ENCODE data around the gene PTPRN2. TPM values are rescaled to one million over a fixed set of nuclear protein-coding genes. Genes with fewer than 3 reads are reported as not detected.

PTPRN2 gene
- total and polyA plus RNA-seq, 2 of the 13 experiments (the other 11 are each of a cell fraction or from before 2014, with no cell fraction given), result 2.5 to 24.2 TPM

DNA sequence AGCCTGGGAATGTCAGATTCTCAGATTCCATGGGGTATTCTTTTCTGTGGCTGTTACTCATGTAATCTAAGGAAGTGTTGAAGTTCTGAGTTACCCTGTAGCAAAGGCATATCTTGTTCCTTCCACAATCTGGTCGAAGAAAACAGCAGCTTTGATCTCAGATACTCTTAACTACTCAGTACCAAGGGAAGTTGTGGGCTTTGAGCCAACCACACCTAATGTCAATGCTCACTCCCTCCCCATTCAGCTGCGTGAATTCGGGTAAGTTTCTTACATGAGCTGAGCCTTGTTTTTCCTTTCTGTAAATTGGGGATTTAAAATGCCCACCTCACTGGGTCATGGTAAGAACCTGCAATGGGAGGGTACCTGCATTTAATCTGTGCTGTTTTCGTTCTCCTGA, 52.5 kb downstream of the PTPRN2 start:
- H2AFZ ChIP-seq (ENCODE audit: low read length), result no peak overlapping the region
- ChIA-PET POLR2A (no interaction called here), CTCF (ENCODE audit: low intra/inter-chr PET ratio, low total read pairs) (no interaction called here)
- H3K79me2 ChIP-seq (ENCODE audit: insufficient read depth, low read length), result peaks cover 18% of the 10 kb centered on the region
- no peaks in the 10 kb centered on the region for H3K27me3 ChIP-seq (ENCODE audit: control insufficient read depth in 1 of 2, insufficient read depth in 2 of 2, low read length in 2 of 2)
- DNase-seq (ENCODE audit: low spot score) (no peak), ATAC-seq (no peak), FAIRE-seq (no peak)
- intact Hi-C loops (cut with micrococcal nuclease; ENCODE audit: unreplicated experiment), result no loop called here
- peaks cover 68% of the 10 kb centered on the region for H4K20me1 ChIP-seq (ENCODE audit: insufficient read depth, low read length)
- no peak overlapping the region for H3K9ac ChIP-seq (ENCODE audit: insufficient read depth, low read depth, low read length)
- H3K9me3 ChIP-seq (ENCODE audit: low read length), result no peaks in the 10 kb centered on the region
- no peak overlapping the region for H3K4me3 ChIP-seq (replicated peaks in 1 of 3; ENCODE audit: insufficient read depth in 1 of 3, low read depth in 2 of 3, low read length in 3 of 3)
- H3K4me1 ChIP-seq (ENCODE audit: insufficient read depth, low read length), result peaks cover 38% of the 10 kb centered on the region
- H3K36me3 ChIP-seq (replicated peaks in 1 of 2; ENCODE audit: control insufficient read depth in 1 of 2, insufficient read depth in 2 of 2, low read length in 2 of 2), result peaks cover 8 to 10% of the 10 kb centered on the region in 2 experiments; a peak in 4 of 5 replicates
- 87% methylated on average over 4 of the region's 4 CpGs for WGBS (ENCODE audit: low lambda C conversion rate)
- BruUV-seq (replicated peaks), result no TSS peak
- TF ChIP-seq, protein P1, sequence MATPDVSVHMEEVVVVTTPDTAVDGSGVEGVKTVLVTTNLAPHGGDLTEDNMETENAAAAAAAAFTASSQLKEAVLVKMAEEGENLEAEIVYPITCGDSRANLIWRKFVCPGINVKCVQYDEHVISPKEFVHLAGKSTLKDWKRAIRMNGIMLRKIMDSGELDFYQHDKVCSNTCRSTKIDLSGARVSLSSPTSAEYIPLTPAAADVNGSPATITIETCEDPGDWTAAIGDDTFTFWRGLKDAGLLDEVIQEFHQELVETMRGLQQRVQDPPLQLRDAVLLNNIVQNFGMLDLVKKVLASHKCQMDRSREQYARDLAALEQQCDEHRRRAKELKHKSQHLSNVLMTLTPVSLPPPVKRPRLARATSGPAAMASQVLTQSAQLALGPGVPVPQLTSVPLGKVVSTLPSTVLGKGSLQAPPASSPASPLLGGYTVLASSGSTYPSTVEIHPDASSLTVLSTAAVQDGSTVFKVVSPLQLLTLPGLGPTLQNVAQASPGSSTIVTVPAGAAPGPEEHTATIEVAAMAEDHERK (CRISPR knock-in tag; IDR thresholded peaks at IDR 0.05; ENCODE audit: low read depth), result no peak
- no peak for TF ChIP-seq MZF1 (CRISPR knock-in tag; IDR thresholded peaks at IDR 0.05; ENCODE audit: borderline replicate concordance)
- TF ChIP-seq, protein P2, sequence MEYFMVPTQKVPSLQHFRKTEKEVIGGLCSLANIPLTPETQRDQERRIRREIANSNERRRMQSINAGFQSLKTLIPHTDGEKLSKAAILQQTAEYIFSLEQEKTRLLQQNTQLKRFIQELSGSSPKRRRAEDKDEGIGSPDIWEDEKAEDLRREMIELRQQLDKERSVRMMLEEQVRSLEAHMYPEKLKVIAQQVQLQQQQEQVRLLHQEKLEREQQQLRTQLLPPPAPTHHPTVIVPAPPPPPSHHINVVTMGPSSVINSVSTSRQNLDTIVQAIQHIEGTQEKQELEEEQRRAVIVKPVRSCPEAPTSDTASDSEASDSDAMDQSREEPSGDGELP (IDR thresholded peaks at IDR 0.05; ENCODE audit: borderline replicate concordance, low read depth), result no peak
- TF ChIP-seq, protein P3, sequence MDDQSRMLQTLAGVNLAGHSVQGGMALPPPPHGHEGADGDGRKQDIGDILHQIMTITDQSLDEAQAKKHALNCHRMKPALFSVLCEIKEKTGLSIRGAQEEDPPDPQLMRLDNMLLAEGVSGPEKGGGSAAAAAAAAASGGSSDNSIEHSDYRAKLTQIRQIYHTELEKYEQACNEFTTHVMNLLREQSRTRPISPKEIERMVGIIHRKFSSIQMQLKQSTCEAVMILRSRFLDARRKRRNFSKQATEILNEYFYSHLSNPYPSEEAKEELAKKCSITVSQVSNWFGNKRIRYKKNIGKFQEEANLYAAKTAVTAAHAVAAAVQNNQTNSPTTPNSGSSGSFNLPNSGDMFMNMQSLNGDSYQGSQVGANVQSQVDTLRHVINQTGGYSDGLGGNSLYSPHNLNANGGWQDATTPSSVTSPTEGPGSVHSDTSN (CRISPR knock-in tag; IDR thresholded peaks at IDR 0.05; ENCODE audit: borderline replicate concordance), result no peak
- TF ChIP-seq NFATC3 (CRISPR knock-in tag; IDR thresholded peaks at IDR 0.05), result no peak
- TF ChIP-seq YEATS4 (CRISPR knock-in tag; IDR thresholded peaks at IDR 0.05; ENCODE audit: borderline replicate concordance), result no peak
- no peak for TF ChIP-seq MAFG (CRISPR knock-in tag; IDR thresholded peaks at IDR 0.05)
- TF ChIP-seq SIN3A (IDR thresholded peaks at IDR 0.05; ENCODE audit: borderline replicate concordance, low read depth, low read length), result no peak
- TF ChIP-seq, protein P4, sequence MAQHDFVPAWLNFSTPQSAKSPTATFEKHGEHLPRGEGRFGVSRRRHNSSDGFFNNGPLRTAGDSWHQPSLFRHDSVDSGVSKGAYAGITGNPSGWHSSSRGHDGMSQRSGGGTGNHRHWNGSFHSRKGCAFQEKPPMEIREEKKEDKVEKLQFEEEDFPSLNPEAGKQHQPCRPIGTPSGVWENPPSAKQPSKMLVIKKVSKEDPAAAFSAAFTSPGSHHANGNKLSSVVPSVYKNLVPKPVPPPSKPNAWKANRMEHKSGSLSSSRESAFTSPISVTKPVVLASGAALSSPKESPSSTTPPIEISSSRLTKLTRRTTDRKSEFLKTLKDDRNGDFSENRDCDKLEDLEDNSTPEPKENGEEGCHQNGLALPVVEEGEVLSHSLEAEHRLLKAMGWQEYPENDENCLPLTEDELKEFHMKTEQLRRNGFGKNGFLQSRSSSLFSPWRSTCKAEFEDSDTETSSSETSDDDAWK (CRISPR knock-in tag; IDR thresholded peaks at IDR 0.05), result no peak
- TF ChIP-seq ZFP82 (CRISPR knock-in tag; IDR thresholded peaks at IDR 0.05; ENCODE audit: borderline replicate concordance), result no peak
- no peak for TF ChIP-seq MED8 (CRISPR knock-in tag; IDR thresholded peaks at IDR 0.05; ENCODE audit: insufficient replicate concordance)
- TF ChIP-seq ZFP90 (CRISPR knock-in tag; IDR thresholded peaks at IDR 0.05; ENCODE audit: borderline replicate concordance), result no peak
- no peak for TF ChIP-seq ARHGAP35 (CRISPR knock-in tag; IDR thresholded peaks at IDR 0.05; ENCODE audit: borderline replicate concordance)
- TF ChIP-seq ZNF83 (CRISPR knock-in tag; IDR thresholded peaks at IDR 0.05; ENCODE audit: borderline replicate concordance), result no peak
- TF ChIP-seq GATAD1 (CRISPR knock-in tag; IDR thresholded peaks at IDR 0.05), result no peak
- no peak for TF ChIP-seq ZNF350 (CRISPR knock-in tag; IDR thresholded peaks at IDR 0.05; ENCODE audit: borderline replicate concordance, low read depth)
- no peak for TF ChIP-seq ZMAT3 (CRISPR knock-in tag; conservative IDR thresholded peaks at IDR 0.05)
- no peak for TF ChIP-seq CENPT (CRISPR knock-in tag; IDR thresholded peaks at IDR 0.05; ENCODE audit: low read depth)
- no peak overlapping the region for H3K4me2 ChIP-seq (ENCODE audit: low read depth, low read length)
- H3K27ac ChIP-seq (ENCODE audit: extremely low read length, insufficient read depth, low read length), result no peak overlapping the region
- in situ Hi-C loops (cut with HindIII; ENCODE audit: extremely low pct_ligation_motif_present, low pct_unique_long_range_greater_than_20kb), result no loop called here
